Central memory CD8-positive, alpha-beta T cell (primary cell): ENCODE results near the gene GNAO1.

ENCODE experiments used
- ATAC-seq: fragments of 150-1000 bp; cut with Tn5 transposase; replicated peaks from 2 replicates; pipeline ENCODE4 v1.10.0; 2022; ENCODE audit warnings: mild to moderate bottlenecking, moderate FRiP score, moderate number of reproducible peaks; ENCODE audit not compliant: poor library complexity, severe bottlenecking; ENCODE audit errors: extremely low read depth
- DNase-seq, 2 donors: peaks; one replicate each; pipeline ENCODE4 v3.0.0; 2021; ENCODE audit warnings: low spot score in 2 of 2
- H3K27ac Mint-ChIP-seq: one replicate; pipeline ENCODE4 v1.8.0; 2022; ENCODE audit warnings: low read depth, mild to moderate bottlenecking, moderate library complexity, mixed read lengths
- H3K27me3 Mint-ChIP-seq: one replicate; pipeline ENCODE4 v1.8.0; 2022; ENCODE audit warnings: mixed read lengths
- H3K36me3 Mint-ChIP-seq: one replicate; pipeline ENCODE4 v1.8.0; 2022; ENCODE audit warnings: mild to moderate bottlenecking, moderate library complexity, mixed read lengths; ENCODE audit not compliant: insufficient read depth
- H3K4me1 Mint-ChIP-seq: one replicate; pipeline ENCODE4 v1.8.0; 2022; ENCODE audit warnings: mixed read lengths
- H3K4me3 Mint-ChIP-seq: one replicate; pipeline ENCODE4 v1.8.0; 2022; ENCODE audit warnings: mild to moderate bottlenecking, moderate library complexity, mixed read lengths
- H3K9me3 Mint-ChIP-seq: one replicate; pipeline ENCODE4 v1.8.0; 2022; ENCODE audit warnings: mixed read lengths

GNAO1 gene

GRCh38 chr16:56202036-56202435 lies 10.7 kb downstream of the GNAO1 start:
- Mint-ChIP-seq H3K27me3 (no peaks in the 10 kb centered on the region), H3K4me1 (peaks cover 36% of the 10 kb centered on the region), H3K9me3 (no peaks in the 10 kb centered on the region), H3K27ac (no peak overlapping the region), H3K36me3 (no peaks in the 10 kb centered on the region), H3K4me3 (no peak overlapping the region)
- ATAC-seq = peak; percentile 71
- peak in 1 of 2 donors; percentile 31 for DNase-seq

GRCh38 chr16:56203052-56203451 lies 11.8 kb downstream of the GNAO1 start:
- Mint-ChIP-seq H3K36me3 (no peaks in the 10 kb centered on the region), H3K4me1 (peaks cover 26% of the 10 kb centered on the region), H3K4me3 (no peak overlapping the region), H3K9me3 (no peaks in the 10 kb centered on the region), H3K27me3 (no peaks in the 10 kb centered on the region), H3K27ac (no peak overlapping the region)
- ATAC-seq (peak; percentile 78), DNase-seq (peak in 1 of 2 donors; percentile 43)

GRCh38 chr16:56204816-56205215 lies 13.5 kb downstream of the GNAO1 start:
- Mint-ChIP-seq H3K4me1 (peaks cover 11% of the 10 kb centered on the region), H3K9me3 (no peaks in the 10 kb centered on the region), H3K4me3 (no peak overlapping the region), H3K27ac (no peak overlapping the region), H3K27me3 (no peaks in the 10 kb centered on the region), H3K36me3 (no peaks in the 10 kb centered on the region)
- DNase-seq = no peak
- no peak for ATAC-seq

GRCh38 chr16:56206951-56207350 lies 15.7 kb downstream of the GNAO1 start:
- H3K4me3 Mint-ChIP-seq = no peak overlapping the region
- no peak for ATAC-seq
- no peaks in the 10 kb centered on the region for H3K27me3 Mint-ChIP-seq
- no peaks in the 10 kb centered on the region for H3K9me3 Mint-ChIP-seq
- no peak overlapping the region for H3K27ac Mint-ChIP-seq
- DNase-seq = no peak
- no peaks in the 10 kb centered on the region for H3K36me3 Mint-ChIP-seq
- peaks cover 12% of the 10 kb centered on the region for H3K4me1 Mint-ChIP-seq

GRCh38 chr16:56207421-56207820 lies 16.1 kb downstream of the GNAO1 start:
- no peak for ATAC-seq
- H3K4me1 Mint-ChIP-seq = peaks cover 12% of the 10 kb centered on the region

GRCh38 chr16:56211435-56211981 lies 20.2 kb downstream of the GNAO1 start:
- H3K27ac Mint-ChIP-seq = no peak overlapping the region
- H3K4me1 Mint-ChIP-seq = peaks cover 16% of the 10 kb centered on the region
- H3K9me3 Mint-ChIP-seq = no peaks in the 10 kb centered on the region

More at GRCh38 chr16:56207421-56207820, 16.1 kb downstream of the GNAO1 start:
- Mint-ChIP-seq H3K4me3 (no peak overlapping the region), H3K27me3 (no peaks in the 10 kb centered on the region), H3K9me3 (no peaks in the 10 kb centered on the region), H3K27ac (no peak overlapping the region), H3K36me3 (no peaks in the 10 kb centered on the region)
- no peak for DNase-seq

GRCh38 chr16:56212144-56212543 lies 20.9 kb downstream of the GNAO1 start:
- H3K36me3 Mint-ChIP-seq = no peaks in the 10 kb centered on the region
- peaks cover 17% of the 10 kb centered on the region for H3K4me1 Mint-ChIP-seq
- no peaks in the 10 kb centered on the region for H3K27me3 Mint-ChIP-seq
- no peak overlapping the region for H3K4me3 Mint-ChIP-seq
- H3K27ac Mint-ChIP-seq = no peak overlapping the region
- no peak for DNase-seq
- H3K9me3 Mint-ChIP-seq = no peaks in the 10 kb centered on the region
- ATAC-seq = no peak

More at GRCh38 chr16:56211435-56211981, 20.2 kb downstream of the GNAO1 start:
- no peaks in the 10 kb centered on the region for H3K36me3 Mint-ChIP-seq
- no peak for DNase-seq
- H3K4me3 Mint-ChIP-seq = no peak overlapping the region
- ATAC-seq = no peak
- no peaks in the 10 kb centered on the region for H3K27me3 Mint-ChIP-seq

- Mint-ChIP-seq H3K27me3 (no peaks in the 10 kb centered on the region), H3K27ac (no peak overlapping the region), H3K36me3 (no peaks in the 10 kb centered on the region), H3K9me3 (no peaks in the 10 kb centered on the region), H3K4me1 (peaks cover 30% of the 10 kb centered on the region), H3K4me3 (no peak overlapping the region)
- DNase-seq (no peak), ATAC-seq (no peak)
Observed at GRCh38 chr16:56221995-56222394, 30.7 kb downstream of the GNAO1 start.

- no peaks in the 10 kb centered on the region for H3K27me3 Mint-ChIP-seq
- H3K9me3 Mint-ChIP-seq = no peaks in the 10 kb centered on the region
- H3K27ac Mint-ChIP-seq = no peak overlapping the region
- ATAC-seq = no peak
- no peaks in the 10 kb centered on the region for H3K36me3 Mint-ChIP-seq
- no peak for DNase-seq
- no peak overlapping the region for H3K4me3 Mint-ChIP-seq
- peaks cover 35% of the 10 kb centered on the region for H3K4me1 Mint-ChIP-seq
Observed at GRCh38 chr16:56222474-56222997, 31.2 kb downstream of the GNAO1 start.

- no peak for DNase-seq
- Mint-ChIP-seq H3K4me3 (peak overlapping the region; percentile 23), H3K36me3 (no peaks in the 10 kb centered on the region), H3K27ac (peak overlapping the region; percentile 66), H3K4me1 (peaks cover 45% of the 10 kb centered on the region), H3K9me3 (no peaks in the 10 kb centered on the region), H3K27me3 (no peaks in the 10 kb centered on the region)
- ATAC-seq = peak; percentile 32
Observed at GRCh38 chr16:56225017-56225742, 33.9 kb downstream of the GNAO1 start.

GRCh38 chr16:56226187-56226586 lies 34.9 kb downstream of the GNAO1 start:
- Mint-ChIP-seq H3K36me3 (no peaks in the 10 kb centered on the region), H3K4me1 (peaks cover 53% of the 10 kb centered on the region), H3K9me3 (no peaks in the 10 kb centered on the region), H3K4me3 (peak overlapping the region; percentile 23), H3K27me3 (no peaks in the 10 kb centered on the region), H3K27ac (peak overlapping the region; percentile 66)
- no peak for DNase-seq
- ATAC-seq = no peak

- H3K4me1 Mint-ChIP-seq = peaks cover 57% of the 10 kb centered on the region
- DNase-seq (no peak), ATAC-seq (peak; percentile 52)
- no peaks in the 10 kb centered on the region for H3K36me3 Mint-ChIP-seq
- no peaks in the 10 kb centered on the region for H3K27me3 Mint-ChIP-seq
- H3K4me3 Mint-ChIP-seq = peak overlapping the region; percentile 23
- H3K27ac Mint-ChIP-seq = peak overlapping the region; percentile 67
- H3K9me3 Mint-ChIP-seq = no peaks in the 10 kb centered on the region
Observed at GRCh38 chr16:56226845-56227525, 35.7 kb downstream of the GNAO1 start.
